HCT116 (cell line): ENCODE data around the gene PROCA1. TPM values are rescaled to one million over a fixed set of nuclear protein-coding genes. Genes with fewer than 3 reads are reported as not detected.

Source experiments
- ATAC-seq: fragments of 200-7000 bp; cut with Tn5 transposase; 2 replicates; pipeline ENCODE4 v1.9.1; 2020; ENCODE audit warnings: mild to moderate bottlenecking, moderate library complexity
- BruUV-seq: library from RNA; stranded (reverse); fragments of 400-500 nt; replicated peaks from 2 replicates; lab custom pipeline; 2021; lab: Mats Ljungman, UMichigan
- CTCF ChIA-PET: fragments of 300-600 bp; sonication (Branson Sonifier 250); formaldehyde crosslinking; loops from one replicate; lab custom pipeline; 2021; ENCODE audit warnings: antibody characterized with exemption; lab: Charles Lee
- POLR2A ChIA-PET: fragments of 300-600, 350-600 bp; sonication (Branson Sonifier 250); formaldehyde crosslinking; loops from one replicate; lab custom pipeline; 2021; ENCODE audit warnings: antibody characterized with exemption; lab: Charles Lee
- RAD21 ChIA-PET, 2 experiments: fragments of 300-600 bp; sonication (Branson Sonifier 250); formaldehyde crosslinking; loops; one replicate each; lab custom pipeline; 2023; ENCODE audit warnings: low total read pairs in 2 of 2; ENCODE audit not compliant: uncharacterized antibody in 2 of 2, unreplicated experiment in 2 of 2, low non-redundant PET in 1 of 2; lab: Charles Lee
- DNase-seq: peaks from one replicate; pipeline ENCODE4 v3.0.0-alpha.2; 2010; ENCODE audit warnings: low read depth, low spot score
- H2AFZ ChIP-seq: fragments of 200-600 bp; shearing (Covaris generic), sonication (generic); 2 replicates; pipeline ENCODE4 v1.6.1; 2017; ENCODE audit warnings: low read depth, mixed run types, mixed read lengths, antibody characterized with exemption, low read length; ENCODE audit not compliant: poor library complexity, severe bottlenecking
- H3K27ac ChIP-seq: 2 replicates; pipeline ENCODE4 v1.5.1; 2012; ENCODE audit warnings: low read depth, low read length
- H3K27me3 ChIP-seq: fragments of 200-600 bp; sonication (generic); 2 replicates; pipeline ENCODE4 v1.6.1; 2016; ENCODE audit warnings: mixed run types, low read length, mixed read lengths; ENCODE audit not compliant: insufficient read depth
- H3K36me3 ChIP-seq, 2 experiments: fragments of 200-500 bp in 1 of 2; fragments of 200-600 bp in 1 of 2; sonication (Bioruptor generic) in 1 of 2; sonication (generic) in 1 of 2; 2 replicates each; pipeline versions ENCODE4 v1.5.1 to v1.6.1; 2014 to 2016; ENCODE audit warnings: low read length in 2 of 2, inconsistent platforms in 1 of 2, mixed read lengths in 1 of 2, mixed run types in 1 of 2; ENCODE audit not compliant: insufficient read depth in 2 of 2, control insufficient read depth in 1 of 2
- H3K4me1 ChIP-seq, 2 experiments: fragments of 200-600 bp in 1 of 2; sonication (generic) in 1 of 2; 2 replicates each; pipeline versions ENCODE4 v1.5.1 to v1.6.1; 2012 to 2017; ENCODE audit warnings: low read length in 2 of 2, inconsistent platforms in 1 of 2, mild to moderate bottlenecking in 1 of 2, mixed read lengths in 1 of 2, mixed run types in 1 of 2, moderate library complexity in 1 of 2; ENCODE audit not compliant: insufficient read depth in 2 of 2, control insufficient read depth in 1 of 2
- H3K4me2 ChIP-seq: fragments of 200-600 bp; sonication (generic); 2 replicates; pipeline ENCODE4 v1.6.1; 2017; ENCODE audit warnings: mixed run types, low read length, mixed read lengths
- H3K4me3 ChIP-seq, 2 experiments: fragments of 200-600 bp in 1 of 2; sonication (generic) in 1 of 2; replicated peaks in 1 of 2; 2 replicates each; pipeline ENCODE4 v1.5.1; 2011 to 2016; ENCODE audit warnings: low read length in 2 of 2, control low read depth in 1 of 2, low read depth in 1 of 2, mild to moderate bottlenecking in 1 of 2, mixed read lengths in 1 of 2, mixed run types in 1 of 2
- H3K79me2 ChIP-seq: fragments of 200-600 bp; sonication (generic); 2 replicates; pipeline ENCODE4 v1.6.1; 2017; ENCODE audit warnings: mild to moderate bottlenecking, mixed run types, low read length, moderate library complexity, mixed read lengths; ENCODE audit not compliant: insufficient read depth
- H3K9ac ChIP-seq: fragments of 200-600 bp; sonication (generic); 2 replicates; pipeline ENCODE4 v1.6.1; 2016; ENCODE audit warnings: low read length, mixed read lengths
- H3K9me2 ChIP-seq: fragments of 200-600 bp; sonication (generic), shearing (Covaris generic); 2 replicates; pipeline ENCODE4 v1.6.1; 2017; ENCODE audit warnings: mixed run types, mild to moderate bottlenecking, moderate library complexity; ENCODE audit not compliant: insufficient read depth
- H3K9me3 ChIP-seq, 2 experiments: fragments of 200-500 bp in 1 of 2; fragments of 200-600 bp in 1 of 2; sonication (Bioruptor generic) in 1 of 2; sonication (generic) in 1 of 2; 2 replicates each; pipeline ENCODE4 v1.6.1; 2014 to 2017; ENCODE audit warnings: low read length in 2 of 2, mixed read lengths in 2 of 2, inconsistent platforms in 1 of 2, low read depth in 1 of 2, mild to moderate bottlenecking in 1 of 2, mixed run types in 1 of 2, moderate library complexity in 1 of 2; ENCODE audit not compliant: control insufficient read depth in 1 of 2, insufficient read depth in 1 of 2
- H4K20me1 ChIP-seq: fragments of 200-600 bp; sonication (generic), shearing (Covaris generic); 2 replicates; pipeline ENCODE4 v1.6.1; 2017; ENCODE audit warnings: mixed run types, mild to moderate bottlenecking, moderate library complexity; ENCODE audit not compliant: insufficient read depth
- CBX3 ChIP-seq: IDR thresholded peaks from 2 replicates; pipeline ENCODE4 v1.6.1; 2012; ENCODE audit warnings: low read depth
- CTCF ChIP-seq, 3 experiments: fragments of 200-600 bp in 1 of 3; sonication (generic) in 1 of 3; IDR thresholded peaks in 2 of 3; conservative IDR thresholded peaks in 1 of 3; 2 replicates each; pipeline ENCODE4 v1.5.1; 2012 to 2017; ENCODE audit warnings: low read depth in 2 of 3, low read length in 2 of 3, antibody characterized with exemption in 1 of 3, borderline replicate concordance in 1 of 3, control low read depth in 1 of 3, mild to moderate bottlenecking in 1 of 3, mixed read lengths in 1 of 3, mixed run types in 1 of 3, moderate library complexity in 1 of 3; ENCODE audit not compliant: insufficient read depth in 1 of 3
- EGR1 ChIP-seq: IDR thresholded peaks from 2 replicates; pipeline ENCODE4 v1.6.1; 2012; ENCODE audit warnings: low read depth
- ELF1 ChIP-seq: IDR thresholded peaks from 2 replicates; pipeline ENCODE4 v1.6.1; 2012; ENCODE audit warnings: low read depth, borderline replicate concordance
- EZH2 ChIP-seq: fragments of 200-600 bp; sonication (generic); IDR thresholded peaks from 2 replicates; pipeline ENCODE4 v1.6.1; 2017; ENCODE audit warnings: antibody characterized with exemption, mixed run types
- FOSL1 ChIP-seq: IDR thresholded peaks from 2 replicates; pipeline ENCODE4 v1.6.1; 2012; ENCODE audit warnings: low read depth
- JUND ChIP-seq: IDR thresholded peaks from 2 replicates; pipeline ENCODE4 v1.6.1; 2012
- POLR2AphosphoS5 ChIP-seq: IDR thresholded peaks from 2 replicates; pipeline ENCODE4 v1.6.1; 2011; ENCODE audit warnings: mild to moderate bottlenecking, low read depth, low read length, moderate library complexity
- RAD21 ChIP-seq: IDR thresholded peaks from 2 replicates; pipeline ENCODE4 v1.6.1; 2012; ENCODE audit warnings: low read depth, mild to moderate bottlenecking
- REST ChIP-seq: IDR thresholded peaks from 2 replicates; pipeline ENCODE4 v1.6.1; 2012; ENCODE audit warnings: low read depth
- SIN3A ChIP-seq: IDR thresholded peaks from 2 replicates; pipeline ENCODE4 v1.6.1; 2012; ENCODE audit warnings: low read depth
- TCF7L2 ChIP-seq: IDR thresholded peaks from 2 replicates; pipeline ENCODE4 v1.7.0; 2011; ENCODE audit warnings: borderline replicate concordance, inconsistent platforms; ENCODE audit not compliant: insufficient read depth, insufficient read length; ENCODE audit errors: extremely low read depth
- ZBTB33 ChIP-seq: IDR thresholded peaks from 2 replicates; pipeline ENCODE4 v1.6.1; 2011; ENCODE audit warnings: mild to moderate bottlenecking, low read length, moderate library complexity; ENCODE audit not compliant: insufficient replicate concordance; ENCODE audit errors: extremely low read depth
- ZFX ChIP-seq: fragments of 450-650 bp; IDR thresholded peaks from 2 replicates; pipeline ENCODE4 v1.6.1; 2017
- ZNF274 ChIP-seq: fragments of 200-500 bp; sonication (Bioruptor generic); IDR thresholded peaks from 2 replicates; pipeline ENCODE4 v1.6.1; 2014; ENCODE audit warnings: mild to moderate bottlenecking, low read depth, low read length, inconsistent platforms
- intact Hi-C: fragments of 100-400 bp; cut with micrococcal nuclease; formaldehyde crosslinking; loops from 2 replicates; pipeline ENCODE4 v1.10.0; 2022
- total RNA-seq: library from RNA; stranded (reverse); gene quantifications from one replicate; pipeline ENCODE4 v1.2.1, GENCODE V29; 2021; ENCODE audit not compliant: unreplicated experiment

The PROCA1 gene
- total RNA-seq, 1 experiment from 2014 or later = 0.96 TPM

- no peaks in the 10 kb centered on the region for H4K20me1 ChIP-seq
- H2AFZ ChIP-seq = no peak overlapping the region
- H3K79me2 ChIP-seq = no peaks in the 10 kb centered on the region; the same call in 1 of the 2 replicates
- H3K9me3 ChIP-seq = no peaks in the 10 kb centered on the region
- no peaks in the 10 kb centered on the region for H3K9me2 ChIP-seq
- POLR2A ChIA-PET = interaction anchor here (0.6 kb wide), 1 partner anchor 505 kb away, joined by 3 read pairs; no protein-coding TSS in a partner anchor
- ATAC-seq = no peak
- TF ChIP-seq SIN3A (no peak), CBX3 (no peak), REST (no peak), ZNF274 (no peak), ZBTB33 (no peak), CTCF (IDR thresholded peaks at IDR 0.05 in 2 of 3, conservative IDR thresholded peaks at IDR 0.05 in 1 of 3; ENCODE audit: borderline replicate concordance in 1 of 3, insufficient read depth in 1 of 3, low read depth in 2 of 3, low read length in 2 of 3) (no peak), ELF1 (no peak), TCF7L2 (no peak), ZFX (no peak), POLR2AphosphoS5 (no peak), EZH2 (no peak), RAD21 (no peak), FOSL1 (no peak), EGR1 (no peak), JUND (no peak)
- no peaks in the 10 kb centered on the region for H3K27me3 ChIP-seq
- peaks cover 2 to 11% of the 10 kb centered on the region in 2 experiments; a peak in 2 of 4 replicates for H3K4me1 ChIP-seq
- no peak overlapping the region for H3K27ac ChIP-seq
- H3K36me3 ChIP-seq = peaks cover 18% of the 10 kb centered on the region in 2 experiments; a peak in 3 of 4 replicates
- no peak for DNase-seq
- no peak overlapping the region for H3K4me3 ChIP-seq
- CTCF ChIA-PET = interaction anchor here (1.6 kb wide), 1 partner anchor 29 kb away, joined by 5 read pairs; no protein-coding TSS in a partner anchor
- no peak overlapping the region for H3K9ac ChIP-seq
- intact Hi-C loops = no loop called here
- RAD21 ChIA-PET = no interaction called here
- BruUV-seq = no TSS peak
- no peak overlapping the region for H3K4me2 ChIP-seq
Observed at GRCh38 chr17:28756049-28756804, 44.5 kb upstream of the PROCA1 start.
